T-helper 17 cell (primary cell): ENCODE data around the gene WASF1. TPM values are rescaled to one million over a fixed set of nuclear protein-coding genes. Genes with fewer than 3 reads are reported as not detected.

ENCODE experiments used
- ATAC-seq: fragments of 150-1000 bp; cut with Tn5 transposase; 2 replicates; pipeline ENCODE4 v1.10.0; 2021; ENCODE audit warnings: mild to moderate bottlenecking, moderate library complexity
- DNase-seq, 3 donors: peaks; one replicate each; pipeline versions ENCODE4 v3.0.0 to v3.0.0-alpha.2; 2020 to 2021
- H3K9me3 ChIP-seq: one replicate; pipeline ENCODE4 v1.7.0; 2013; ENCODE audit warnings: low read length, mild to moderate bottlenecking; ENCODE audit not compliant: control insufficient read depth, poor library complexity, severe bottlenecking
- H3K27ac Mint-ChIP-seq: one replicate; pipeline ENCODE4 v1.8.0; 2022; ENCODE audit warnings: mild to moderate bottlenecking, moderate library complexity, mixed read lengths
- H3K27me3 Mint-ChIP-seq: one replicate; pipeline ENCODE4 v1.8.0; 2022; ENCODE audit warnings: mixed read lengths
- H3K36me3 Mint-ChIP-seq: one replicate; pipeline ENCODE4 v1.8.0; 2022; ENCODE audit warnings: low read depth, mixed read lengths
- H3K4me1 Mint-ChIP-seq: one replicate; pipeline ENCODE4 v1.8.0; 2022; ENCODE audit warnings: mild to moderate bottlenecking, mixed read lengths
- H3K4me3 Mint-ChIP-seq: one replicate; pipeline ENCODE4 v1.8.0; 2022; ENCODE audit warnings: mild to moderate bottlenecking, moderate library complexity, mixed read lengths
- total RNA-seq, 4 donors: library from RNA in 2 of 4; stranded (reverse) in 2 of 4; gene quantifications; one replicate each; pipeline ENCODE4 v1.2.3 and lab custom pipeline; 2022 to 2026

WASF1 gene
- total RNA-seq, 2 donors from 2014 or later, result 0.94 to 3.8 TPM

GRCh38 chr6:110063594-110064263 is 115.7 kb downstream of the WASF1 start:
- Mint-ChIP-seq H3K27ac (no peak overlapping the region), H3K4me1 (peaks cover 3% of the 10 kb centered on the region), H3K36me3 (peaks cover 3% of the 10 kb centered on the region), H3K4me3 (no peak overlapping the region), H3K27me3 (peaks cover 93% of the 10 kb centered on the region)
- no peaks in the 10 kb centered on the region for H3K9me3 ChIP-seq
- ATAC-seq (no peak), DNase-seq (no peak)

- Mint-ChIP-seq H3K4me1 (no peaks in the 10 kb centered on the region), H3K36me3 (no peaks in the 10 kb centered on the region), H3K27ac (no peak overlapping the region)
These were observed 124.1 kb downstream of the WASF1 start for GRCh38 chr6:110055387-110055735.

GRCh38 chr6:110054664-110055386 is 124.6 kb downstream of the WASF1 start:
- no peaks in the 10 kb centered on the region for H3K36me3 Mint-ChIP-seq
- no peak overlapping the region for H3K4me3 Mint-ChIP-seq
- H3K27ac Mint-ChIP-seq, result no peak overlapping the region

More at GRCh38 chr6:110055387-110055735, 124.1 kb downstream of the WASF1 start:
- H3K9me3 ChIP-seq, result no peaks in the 10 kb centered on the region
- Mint-ChIP-seq H3K4me3 (no peak overlapping the region), H3K27me3 (peaks cover 56% of the 10 kb centered on the region)
- no peak for DNase-seq
- no peak for ATAC-seq

GRCh38 chr6:110053395-110054240 is 125.9 kb downstream of the WASF1 start:
- DNase-seq, result no peak
- H3K27me3 Mint-ChIP-seq, result peaks cover 53% of the 10 kb centered on the region
- no peaks in the 10 kb centered on the region for H3K36me3 Mint-ChIP-seq
- ATAC-seq, result no peak
- H3K27ac Mint-ChIP-seq, result no peak overlapping the region
- no peaks in the 10 kb centered on the region for H3K4me1 Mint-ChIP-seq
- H3K4me3 Mint-ChIP-seq, result no peak overlapping the region
- no peaks in the 10 kb centered on the region for H3K9me3 ChIP-seq

More at GRCh38 chr6:110054664-110055386, 124.6 kb downstream of the WASF1 start:
- no peak for ATAC-seq
- H3K27me3 Mint-ChIP-seq, result peaks cover 56% of the 10 kb centered on the region
- H3K4me1 Mint-ChIP-seq, result no peaks in the 10 kb centered on the region
- no peaks in the 10 kb centered on the region for H3K9me3 ChIP-seq
- no peak for DNase-seq

GRCh38 chr6:110050440-110050813 is 129.0 kb downstream of the WASF1 start:
- H3K4me3 Mint-ChIP-seq, result no peak overlapping the region
- no peak overlapping the region for H3K27ac Mint-ChIP-seq
- no peaks in the 10 kb centered on the region for H3K36me3 Mint-ChIP-seq
- no peaks in the 10 kb centered on the region for H3K9me3 ChIP-seq
- no peaks in the 10 kb centered on the region for H3K4me1 Mint-ChIP-seq
- peaks cover 48% of the 10 kb centered on the region for H3K27me3 Mint-ChIP-seq
- DNase-seq (no peak), ATAC-seq (no peak)

Other genes with a start within 250 kb of the WASF1 start
- gene GPR6, start 201.4 kb downstream of the WASF1 start, total RNA-seq, result not detected
- gene CDC40, start 757 bp upstream of the WASF1 start, total RNA-seq, result 10 to 100 TPM; 26.5 to 28.6 TPM
- not detected for gene METTL24, start 178.7 kb upstream of the WASF1 start, total RNA-seq
- under 1 TPM; 0.12 to 0.21 TPM for gene DDO, start 235.9 kb upstream of the WASF1 start, total RNA-seq